Upper lobe of left lung (tissue), 4 donors: ENCODE data around the gene DDX31.

Experiments used
- POLR2A ChIP-seq, 4 donors: fragments of 450-650 bp; IDR thresholded peaks; one replicate each; pipeline ENCODE4 v1.5.1; 2016 to 2017; ENCODE audit warnings: antibody characterized with exemption in 4 of 4, mild to moderate bottlenecking in 2 of 4
- POLR2AphosphoS5 ChIP-seq, 2 donors: sonication (generic); formaldehyde crosslinking; IDR thresholded peaks; one replicate each; pipeline ENCODE4 v1.5.1; 2017; ENCODE audit warnings: antibody characterized with exemption in 2 of 2

DNA sequence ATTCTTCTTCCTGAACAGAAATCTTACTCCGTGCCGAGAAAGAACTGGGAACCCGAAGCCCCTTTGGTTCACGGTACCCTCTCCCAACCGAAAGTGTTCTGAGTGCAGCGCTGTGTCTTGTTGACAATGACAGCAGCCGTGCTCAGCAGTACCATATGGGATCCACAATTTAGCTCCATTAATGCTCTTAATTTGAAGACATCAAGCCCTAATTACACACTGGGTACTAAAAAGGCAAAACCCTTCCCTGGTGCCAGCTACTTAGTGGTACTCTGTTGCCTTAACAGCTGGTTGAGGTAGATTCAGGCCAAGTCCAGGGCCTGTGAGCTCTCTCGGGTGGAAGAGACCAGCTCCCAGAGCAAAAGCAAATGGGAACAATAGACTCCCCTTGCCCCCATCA is 24.5 kb downstream of the DDX31 start:
- TF ChIP-seq POLR2AphosphoS5 (IDR thresholded peaks at IDR 0.05) (no peak), POLR2A (IDR thresholded peaks at IDR 0.05) (no peak)
